Superior temporal gyrus (tissue), 1 donor: Measurements from ENCODE around the gene PGRMC1.
"Not testable (repeated sequence)": the region's sequence is repeated elsewhere in the genome, so short reads cannot be mapped to it uniquely, and the experiment has no call there.

Source experiments
- DNase-seq: peaks from one replicate; pipeline ENCODE4 v3.0.0-alpha.2; 2016; ENCODE audit errors: extremely low spot score

Gene PGRMC1

GRCh38 chrX:119235872-119236622, at the start of gene PGRMC1:
PGRMC1 (plus strand) TSS chrX:119236285; CDS start chrX:119236364, 79 bp downstream.
- DNase-seq: peak; percentile 79

DNA sequence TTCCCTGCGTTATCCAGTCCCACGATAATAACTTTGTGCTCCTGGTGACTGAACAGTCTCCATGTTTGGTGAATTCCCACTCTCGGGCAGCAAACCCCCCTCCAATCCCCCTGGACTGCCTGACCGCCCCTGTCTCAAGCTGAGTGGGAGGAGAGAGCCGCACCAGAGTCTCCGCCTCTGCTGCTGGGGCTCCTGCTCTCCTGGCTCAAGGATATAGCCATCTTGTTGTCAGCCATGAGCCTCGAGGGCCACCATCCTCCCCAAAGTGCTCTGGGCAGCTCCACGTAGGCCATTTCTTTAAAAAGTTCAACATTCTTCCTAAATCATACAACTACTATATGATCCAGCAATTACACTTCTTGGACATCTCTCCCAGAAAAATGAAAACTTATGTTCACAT, 49.3 kb upstream of the PGRMC1 start:
- no peak for DNase-seq

GRCh38 chrX:119187298-119187697, 48.8 kb upstream of the PGRMC1 start:
- no peak for DNase-seq

GRCh38 chrX:119189115-119189514, 47.0 kb upstream of the PGRMC1 start:
- no peak for DNase-seq

DNA sequence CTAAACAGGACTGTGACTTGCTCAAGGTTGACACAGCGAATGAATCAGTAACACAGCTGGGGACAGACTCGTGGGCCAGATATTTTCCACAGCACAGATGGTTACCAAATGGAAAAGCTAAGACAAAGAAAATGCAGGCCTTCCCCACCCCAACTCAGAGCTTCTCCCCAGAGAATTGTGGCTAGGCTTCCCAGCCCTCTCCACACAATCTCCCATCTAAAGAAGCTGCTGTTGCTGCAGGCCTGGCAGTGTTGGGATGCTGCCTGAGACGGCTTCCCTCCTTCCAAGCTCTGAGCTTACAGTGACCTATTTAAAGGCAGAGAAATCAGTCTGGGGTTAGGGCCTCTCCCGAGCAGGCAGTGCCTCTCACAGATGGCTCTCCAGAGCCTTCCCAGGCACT, 46.5 kb upstream of the PGRMC1 start:
- DNase-seq: peak; percentile 13

DNA sequence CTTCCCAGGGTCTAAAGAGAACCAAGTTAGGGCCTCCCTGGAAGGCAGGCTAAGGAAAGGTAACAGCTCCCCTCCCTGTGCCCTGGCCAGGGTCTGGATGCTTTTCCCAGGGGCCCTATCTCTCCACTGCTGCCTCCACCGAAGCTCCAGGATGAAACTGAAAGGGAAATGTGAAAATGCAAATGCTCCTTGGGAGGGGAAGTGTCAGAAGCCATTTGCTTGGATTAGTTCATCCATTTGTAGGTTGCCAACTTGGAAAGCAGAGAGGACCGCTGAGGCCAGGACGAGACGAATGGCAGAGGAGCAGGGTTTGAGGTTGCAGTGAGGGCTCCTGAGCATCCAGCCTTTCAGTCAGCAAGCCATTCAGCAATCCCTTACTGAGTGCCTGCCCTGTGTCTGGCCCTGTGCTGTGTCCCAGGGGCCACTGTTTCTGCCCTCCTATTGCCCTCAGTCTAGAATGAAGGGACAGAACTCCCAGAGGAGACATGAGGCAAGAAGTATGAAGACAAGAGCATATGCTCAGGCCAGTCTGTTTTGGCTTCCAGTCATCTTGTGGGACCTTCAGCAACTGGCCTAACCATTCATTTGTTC, 45.9 kb upstream of the PGRMC1 start:
- no peak for DNase-seq

- DNase-seq: no peak
Measured at GRCh38 chrX:119190831-119191230, 45.3 kb upstream of the PGRMC1 start.

DNA sequence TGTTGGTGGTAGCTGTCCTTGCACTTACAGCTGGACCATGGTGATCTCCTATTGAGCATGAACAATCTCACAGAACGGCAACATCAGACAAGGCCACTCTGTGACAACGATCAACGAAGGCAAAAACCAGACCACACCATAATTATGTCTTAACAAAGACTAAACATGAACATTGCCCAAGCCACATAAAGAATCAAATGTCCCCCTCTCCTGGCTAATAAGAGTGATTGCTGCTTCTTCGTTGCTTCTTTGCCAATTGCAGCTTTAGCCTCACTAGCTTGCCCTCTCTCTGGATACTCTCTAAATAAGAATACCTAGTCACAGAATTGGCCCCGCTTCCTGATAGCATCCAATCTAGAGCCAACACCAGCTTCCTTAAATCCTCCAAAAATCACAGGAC, 41.5 kb upstream of the PGRMC1 start:
- no peak for DNase-seq

GRCh38 chrX:119201570-119201969, 34.5 kb upstream of the PGRMC1 start:
- no peak for DNase-seq

- no peak for DNase-seq
Measured at GRCh38 chrX:119206203-119206602, 29.9 kb upstream of the PGRMC1 start.

GRCh38 chrX:119207483-119207882, 28.6 kb upstream of the PGRMC1 start:
- not testable (repeated sequence) for DNase-seq

DNA sequence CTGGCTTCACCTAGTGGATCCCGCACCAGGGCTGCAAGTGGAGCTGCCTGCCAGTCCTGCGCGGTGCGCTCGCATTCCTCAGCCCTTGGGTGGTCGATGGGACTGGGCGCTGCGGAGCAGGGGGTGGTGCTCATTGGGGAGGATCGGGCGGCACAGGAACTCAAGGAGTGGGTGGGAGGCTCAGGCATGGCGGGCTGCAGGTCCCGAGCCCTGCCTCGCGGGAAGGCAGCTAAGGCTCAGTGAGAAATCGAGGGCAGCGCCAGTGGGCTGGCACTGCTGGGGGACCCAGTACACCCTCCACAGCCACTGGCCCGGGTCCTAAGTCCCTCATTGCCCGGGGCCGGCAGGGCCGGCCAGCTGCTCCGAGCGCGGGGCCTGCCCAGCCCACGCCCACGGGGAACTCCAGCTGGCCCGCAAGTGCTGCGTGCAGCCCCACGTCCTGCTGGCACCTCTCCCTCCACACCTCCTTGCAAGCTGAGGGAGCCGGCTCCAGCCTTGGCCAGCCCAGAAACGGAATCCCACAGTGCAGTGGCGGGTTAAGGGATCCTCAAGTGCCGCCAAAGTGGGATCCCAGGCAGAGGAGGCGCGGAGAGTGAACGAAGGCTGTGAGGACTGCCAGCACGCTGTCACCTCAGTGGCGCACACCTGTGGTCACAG, 27.6 kb upstream of the PGRMC1 start:
- DNase-seq: no peak

DNA sequence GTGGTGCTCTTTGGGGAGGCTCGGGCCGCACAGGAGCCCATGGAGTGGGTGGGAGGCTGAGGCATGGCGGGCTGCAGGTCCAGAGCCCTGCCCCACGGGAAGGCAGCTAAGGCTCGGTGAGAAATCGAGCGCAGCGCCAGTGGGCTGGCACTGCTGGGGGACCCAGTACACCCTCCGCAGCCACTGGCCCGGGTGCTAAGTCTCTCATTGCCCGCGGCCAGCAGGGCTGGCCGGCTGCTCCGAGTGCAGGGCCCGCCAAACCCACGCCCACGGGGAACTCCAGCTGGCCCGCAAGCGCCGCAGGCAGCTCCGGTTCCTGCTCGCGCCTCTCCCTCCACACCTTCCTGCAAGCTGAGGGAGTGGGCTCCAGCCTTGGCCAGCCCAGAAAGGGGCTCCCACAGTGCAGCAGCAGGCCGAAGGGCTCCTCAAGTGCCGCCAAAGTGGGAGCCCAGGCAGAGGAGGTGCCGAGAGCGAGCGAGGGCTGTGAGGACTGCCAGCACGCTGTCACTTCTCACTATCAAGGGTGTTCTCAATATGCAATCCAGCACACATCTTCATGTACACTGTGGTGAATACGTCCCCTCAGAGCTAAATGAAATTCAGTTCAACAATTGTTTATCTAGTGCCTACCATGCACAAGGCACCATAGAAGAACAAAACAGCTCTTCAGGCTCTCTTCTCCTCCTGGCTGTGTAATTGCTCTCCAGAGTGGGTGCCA, 25.0 kb upstream of the PGRMC1 start:
- DNase-seq: not testable (repeated sequence)

DNA sequence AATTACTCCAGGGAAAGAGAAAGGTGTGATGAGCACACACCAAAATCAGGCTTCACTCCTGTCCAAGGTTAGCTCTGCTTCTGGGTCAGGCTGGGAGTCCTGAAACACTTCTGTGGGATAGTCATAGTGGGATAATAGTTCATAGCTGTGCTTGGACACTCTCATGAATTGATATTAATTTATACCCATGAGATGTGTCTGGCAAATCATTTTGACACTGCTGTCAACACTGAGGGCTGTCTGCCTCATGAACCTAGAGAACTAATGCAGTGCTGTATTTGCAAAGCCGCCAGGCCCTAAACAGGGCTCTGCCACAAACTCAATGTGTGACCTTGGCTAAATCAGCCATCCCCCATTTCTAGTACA, 24.5 kb upstream of the PGRMC1 start:
- DNase-seq: no peak

GRCh38 chrX:119218198-119218597, 17.9 kb upstream of the PGRMC1 start:
- peak; percentile 59 for DNase-seq

DNA sequence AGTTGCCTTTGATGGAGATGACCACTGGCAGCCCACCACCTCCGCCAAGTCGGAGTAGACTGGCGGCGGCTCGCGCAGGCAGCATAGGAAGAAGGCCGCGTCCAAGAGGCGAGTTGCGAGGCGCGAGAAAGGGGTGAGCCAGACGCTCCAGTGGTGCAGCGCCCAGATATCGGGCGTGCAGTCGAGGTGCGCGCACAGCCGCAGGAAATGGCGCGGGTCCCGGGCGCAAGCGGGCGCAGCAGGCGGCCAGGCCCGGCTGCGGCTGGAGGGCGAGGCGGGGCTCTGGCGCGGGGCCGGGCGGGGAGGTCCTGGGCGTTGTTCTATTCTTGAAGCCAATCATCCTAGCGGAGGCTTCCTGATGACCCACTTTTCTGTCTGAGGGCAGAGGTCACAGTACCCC, 13.2 kb upstream of the PGRMC1 start:
- DNase-seq: no peak

- no peak for DNase-seq
Measured at GRCh38 chrX:119223783-119224182, 12.3 kb upstream of the PGRMC1 start.

DNA sequence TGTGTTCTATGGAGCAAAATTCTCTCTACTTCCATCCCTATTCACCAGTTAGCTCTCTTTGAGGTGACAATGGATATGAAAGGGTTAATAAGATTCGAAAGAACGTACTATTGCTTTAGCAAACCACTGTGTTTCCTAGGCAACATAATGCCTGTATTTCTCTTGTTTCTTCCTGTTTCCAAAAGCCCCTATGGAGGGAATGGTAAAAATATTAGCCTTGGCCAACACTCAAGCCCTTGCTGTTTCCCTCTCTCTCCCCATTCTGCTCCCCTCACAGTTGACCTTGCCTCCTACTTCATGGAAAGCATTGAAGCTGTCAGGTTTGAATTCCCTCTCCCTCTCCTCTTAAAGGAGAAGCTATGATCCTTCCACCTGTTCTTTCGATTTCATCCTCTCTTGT, 9.6 kb upstream of the PGRMC1 start:
- no peak for DNase-seq

DNA sequence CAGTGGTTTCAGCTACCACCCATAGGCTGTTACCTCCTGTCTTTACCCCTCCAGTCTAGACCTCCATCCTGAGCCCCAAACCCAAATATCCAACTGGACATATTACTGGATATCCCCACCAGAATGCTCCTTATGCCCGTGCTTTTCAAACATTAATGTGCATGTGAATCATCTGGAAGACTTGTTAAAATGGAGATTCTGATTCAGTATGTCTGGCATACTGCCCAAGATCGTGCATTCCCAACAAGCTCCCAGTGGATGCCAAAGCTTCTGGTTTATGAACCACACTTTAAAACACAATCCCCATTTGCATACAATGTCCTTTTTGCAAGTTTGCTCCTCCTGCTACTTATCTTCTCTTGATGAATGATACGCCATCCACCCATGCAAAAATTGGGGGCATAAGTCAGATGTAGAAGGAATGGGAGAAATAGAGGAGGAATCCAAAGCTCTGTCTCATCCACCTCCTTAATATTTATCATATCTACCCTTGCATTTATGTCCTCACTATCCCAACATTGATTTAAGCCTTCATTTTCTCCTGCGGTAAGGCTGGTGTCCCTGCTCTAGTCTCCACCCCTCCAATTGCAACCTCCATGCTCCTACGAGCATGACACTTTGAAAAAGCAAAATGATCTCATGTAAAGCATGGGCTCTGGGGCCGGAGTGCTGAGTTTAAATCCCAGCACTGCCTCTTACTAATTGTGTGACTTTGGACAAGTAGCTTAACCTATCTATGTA, 7.4 kb upstream of the PGRMC1 start:
- DNase-seq: no peak

DNA sequence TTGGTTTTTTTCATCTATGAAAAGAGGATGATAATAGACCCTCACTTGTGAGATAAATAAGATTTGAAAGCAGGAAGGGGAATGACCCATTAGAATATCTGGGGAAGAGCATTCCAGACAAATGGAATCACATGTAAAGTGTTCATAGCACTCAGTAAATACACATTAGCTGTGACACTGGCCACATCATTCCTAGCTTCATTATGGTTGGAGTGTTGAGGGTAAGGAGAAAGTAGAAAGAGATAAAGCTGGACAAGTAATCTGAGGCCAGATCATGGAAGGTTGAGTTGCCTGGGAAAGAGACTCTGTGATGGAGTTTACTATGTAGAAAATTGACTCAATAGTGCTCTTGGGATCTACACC, 6.9 kb upstream of the PGRMC1 start:
- no peak for DNase-seq

DNA sequence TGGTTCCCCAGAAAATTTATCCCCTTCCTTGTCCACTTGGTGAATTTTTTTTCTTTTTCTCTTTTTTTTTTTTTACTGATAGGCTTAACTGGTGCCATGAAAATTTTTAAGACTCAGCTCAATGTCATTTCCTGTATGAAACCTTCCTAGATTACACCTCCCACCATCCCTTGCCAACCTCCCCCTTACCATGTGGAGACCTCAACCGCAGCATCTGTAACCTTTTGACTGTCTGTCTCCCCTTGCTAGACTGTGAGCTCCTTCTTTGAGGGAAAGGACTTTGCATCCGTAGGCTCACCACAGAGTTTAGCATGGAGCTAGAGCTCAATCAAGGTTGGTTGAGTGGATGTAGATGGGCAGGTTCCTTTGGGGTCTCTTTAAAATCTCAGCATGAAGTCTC, 5.2 kb upstream of the PGRMC1 start:
- no peak for DNase-seq

- no peak for DNase-seq
Measured at GRCh38 chrX:119231936-119232445, 4.1 kb upstream of the PGRMC1 start.
